Hematopoietic multipotent progenitor cell treated with erythropoietin and hydrocortisone succinate and interleukin-3 and kit ligand, for 15 days (in vitro differentiated cells): ENCODE results near the gene ABLIM1.

ENCODE experiments used
- DNase-seq: peaks from one replicate; pipeline ENCODE4 v3.0.0-alpha.2; 2015; ENCODE audit warnings: low spot score

The ABLIM1 gene

GRCh38 chr10:114444819-114445218 lies 213.3 kb downstream of the ABLIM1 start:
- DNase-seq: no peak

GRCh38 chr10:114442091-114442630 lies 215.9 kb downstream of the ABLIM1 start:
- DNase-seq: no peak

- DNase-seq: no peak
These were observed 217.0 kb downstream of the ABLIM1 start for GRCh38 chr10:114441107-114441506.

- DNase-seq: no peak
These were observed 220.4 kb downstream of the ABLIM1 start for GRCh38 chr10:114437473-114438292.

- DNase-seq: no peak
These were observed 221.1 kb downstream of the ABLIM1 start for GRCh38 chr10:114436941-114437340.

- no peak for DNase-seq
These were observed 225.4 kb downstream of the ABLIM1 start for GRCh38 chr10:114432566-114433093.

GRCh38 chr10:114431414-114432135 lies 226.5 kb downstream of the ABLIM1 start:
- DNase-seq: no peak

- no peak for DNase-seq
These were observed 227.2 kb downstream of the ABLIM1 start for GRCh38 chr10:114430688-114431413.

- no peak for DNase-seq
These were observed 228.3 kb downstream of the ABLIM1 start for GRCh38 chr10:114429581-114430335.

- DNase-seq: no peak
These were observed 230.8 kb downstream of the ABLIM1 start for GRCh38 chr10:114427124-114427852.

GRCh38 chr10:114426476-114426875 lies 231.6 kb downstream of the ABLIM1 start:
- no peak for DNase-seq

- DNase-seq: no peak
These were observed 237.1 kb downstream of the ABLIM1 start for GRCh38 chr10:114420811-114421485.

- DNase-seq: no peak
These were observed 240.0 kb downstream of the ABLIM1 start for GRCh38 chr10:114418109-114418508.

GRCh38 chr10:114412907-114413797 lies 244.9 kb downstream of the ABLIM1 start:
- DNase-seq: no peak

- no peak for DNase-seq
These were observed 249.1 kb downstream of the ABLIM1 start for GRCh38 chr10:114408968-114409444.

- no peak for DNase-seq
These were observed 249.7 kb downstream of the ABLIM1 start for GRCh38 chr10:114408112-114408967.

GRCh38 chr10:114406455-114406854 lies 251.6 kb downstream of the ABLIM1 start:
- DNase-seq: no peak

- no peak for DNase-seq
These were observed 253.1 kb downstream of the ABLIM1 start for GRCh38 chr10:114405011-114405350.
